ENCODE measurements around the gene EDARADD.

The EDARADD gene

DNA sequence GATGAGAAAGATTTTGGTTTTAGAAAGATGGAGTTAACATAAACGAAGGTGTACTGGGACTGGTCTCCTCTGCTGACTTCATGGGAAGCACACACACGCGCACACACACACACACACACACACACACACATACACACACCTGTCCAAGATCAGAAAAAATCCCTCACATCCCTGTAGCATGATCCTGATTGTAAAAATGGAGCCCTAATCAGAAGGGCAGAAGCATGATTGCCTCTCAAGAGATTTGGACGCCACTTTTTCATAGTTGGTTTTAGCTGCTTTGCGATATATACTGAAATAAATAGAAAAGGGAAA lies 73.2 kb downstream of the EDARADD start:
- Histone ChIP-seq H3K27ac (ENCODE audit: low read depth, low read length) (no peak overlapping the region), H2AFZ (ENCODE audit: low read length, unreplicated experiment) (no peak overlapping the region), H3K79me2 (ENCODE audit: control insufficient read depth, insufficient read depth, low read length, unreplicated experiment) (no peaks in the 10 kb centered on the region), H3K4me1 (ENCODE audit: control insufficient read depth, insufficient read depth, low read length, unreplicated experiment) (no peaks in the 10 kb centered on the region), H3K4me3 (ENCODE audit: low read depth, low read length) (no peak overlapping the region), H3K27me3 (ENCODE audit: insufficient read depth, low read length) (peaks cover 40% of the 10 kb centered on the region), H3K36me3 (ENCODE audit: insufficient read depth, low read length) (no peaks in the 10 kb centered on the region)

DNA sequence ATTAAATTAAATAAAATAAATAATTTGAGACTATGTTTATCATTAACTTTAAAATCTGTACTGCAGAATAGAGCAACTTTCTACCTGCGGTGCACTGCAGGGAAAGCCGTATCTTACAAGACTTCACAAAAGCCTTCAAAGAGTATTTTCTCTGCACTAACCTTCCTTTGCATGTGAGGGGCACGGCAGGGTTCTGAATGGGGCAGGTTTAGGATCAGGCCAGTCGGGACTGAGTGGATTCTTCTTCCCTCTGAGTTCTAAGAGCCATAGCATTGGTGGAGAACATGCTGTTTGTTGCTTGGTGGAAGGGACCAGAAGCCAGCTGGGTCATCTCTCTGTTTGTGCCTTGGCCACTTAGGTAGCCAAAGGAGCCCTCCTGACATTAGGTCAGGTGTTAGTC lies 74.5 kb downstream of the EDARADD start:
- H3K4me1 ChIP-seq (ENCODE audit: control insufficient read depth, insufficient read depth, low read length, unreplicated experiment) = no peaks in the 10 kb centered on the region
- no peak overlapping the region for H3K27ac ChIP-seq (ENCODE audit: low read depth, low read length)
- H2AFZ ChIP-seq (ENCODE audit: low read length, unreplicated experiment) = no peak overlapping the region
- peaks cover 38% of the 10 kb centered on the region for H3K27me3 ChIP-seq (ENCODE audit: insufficient read depth, low read length)
- no peaks in the 10 kb centered on the region for H3K79me2 ChIP-seq (ENCODE audit: control insufficient read depth, insufficient read depth, low read length, unreplicated experiment)
- H3K36me3 ChIP-seq (ENCODE audit: insufficient read depth, low read length) = no peaks in the 10 kb centered on the region
- no peak overlapping the region for H3K4me3 ChIP-seq (ENCODE audit: low read depth, low read length)

DNA sequence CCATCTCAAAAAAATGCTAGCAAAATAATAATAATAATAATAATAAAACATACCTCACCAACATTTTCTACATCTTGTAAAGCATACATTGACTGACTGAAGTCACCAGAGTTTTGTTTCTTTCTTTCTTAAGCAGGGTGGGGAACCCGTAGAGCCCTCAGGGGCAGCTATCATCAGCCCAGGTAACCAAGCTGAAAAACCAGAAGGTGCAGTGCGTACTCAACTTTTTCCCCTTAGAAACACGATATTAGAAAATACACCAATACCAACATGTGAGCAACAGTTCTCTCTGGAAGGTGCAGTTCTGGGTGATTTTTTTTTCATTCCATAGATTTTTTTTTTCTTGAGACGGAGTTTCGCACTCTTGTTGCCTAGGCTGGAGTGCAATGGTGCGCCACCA lies 75.4 kb downstream of the EDARADD start:
- no peaks in the 10 kb centered on the region for H3K36me3 ChIP-seq (ENCODE audit: insufficient read depth, low read length)
- no peak overlapping the region for H3K27ac ChIP-seq (ENCODE audit: low read depth, low read length)
- no peaks in the 10 kb centered on the region for H3K4me1 ChIP-seq (ENCODE audit: control insufficient read depth, insufficient read depth, low read length, unreplicated experiment)
- H3K27me3 ChIP-seq (ENCODE audit: insufficient read depth, low read length) = peaks cover 45% of the 10 kb centered on the region
- H2AFZ ChIP-seq (ENCODE audit: low read length, unreplicated experiment) = no peak overlapping the region
- no peak overlapping the region for H3K4me3 ChIP-seq (ENCODE audit: low read depth, low read length)
- no peaks in the 10 kb centered on the region for H3K79me2 ChIP-seq (ENCODE audit: control insufficient read depth, insufficient read depth, low read length, unreplicated experiment)

DNA sequence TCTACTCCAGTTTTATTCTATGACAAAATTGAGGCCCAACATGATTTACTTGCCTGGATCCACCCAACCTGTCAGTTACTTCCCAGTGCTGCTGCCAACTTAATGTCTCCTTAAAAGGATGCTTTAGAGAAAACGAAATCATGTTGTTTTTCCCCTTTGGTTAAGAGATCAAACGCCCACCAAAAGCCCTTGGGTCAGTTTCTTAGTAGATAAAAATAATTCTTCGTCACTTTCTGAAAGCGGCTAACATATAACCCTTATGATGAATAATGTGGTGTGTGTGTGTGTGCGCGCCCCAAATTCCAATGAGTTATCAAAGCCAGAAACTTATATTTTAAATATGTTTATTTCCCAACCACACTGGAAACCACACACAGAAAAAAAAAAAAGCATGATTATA lies 77.0 kb downstream of the EDARADD start:
- Histone ChIP-seq H3K36me3 (ENCODE audit: insufficient read depth, low read length) (no peaks in the 10 kb centered on the region), H3K27me3 (ENCODE audit: insufficient read depth, low read length) (peaks cover 36% of the 10 kb centered on the region), H2AFZ (ENCODE audit: low read length, unreplicated experiment) (no peak overlapping the region), H3K4me3 (ENCODE audit: low read depth, low read length) (no peak overlapping the region), H3K27ac (ENCODE audit: low read depth, low read length) (no peak overlapping the region), H3K79me2 (ENCODE audit: control insufficient read depth, insufficient read depth, low read length, unreplicated experiment) (no peaks in the 10 kb centered on the region), H3K4me1 (ENCODE audit: control insufficient read depth, insufficient read depth, low read length, unreplicated experiment) (no peaks in the 10 kb centered on the region)

DNA sequence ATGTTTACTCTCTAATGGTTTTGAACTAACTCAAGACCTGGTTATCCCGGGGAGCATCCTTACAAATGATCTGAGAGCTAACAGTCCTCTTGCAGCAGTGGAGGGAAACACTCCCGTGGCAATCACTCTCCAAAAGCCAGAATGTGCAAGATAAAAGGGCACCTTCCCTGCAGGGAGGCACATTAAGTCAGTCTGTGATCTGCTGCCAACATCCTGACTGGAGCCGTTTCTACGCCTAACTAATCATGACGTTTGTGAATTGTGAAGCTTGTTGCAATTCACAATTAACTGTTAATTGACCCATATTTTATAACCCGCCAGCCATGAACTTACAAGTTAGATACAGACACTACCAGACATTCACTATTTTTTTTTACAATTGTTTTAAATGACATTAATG lies 77.6 kb downstream of the EDARADD start:
- Histone ChIP-seq H2AFZ (ENCODE audit: low read length, unreplicated experiment) (no peak overlapping the region), H3K79me2 (ENCODE audit: control insufficient read depth, insufficient read depth, low read length, unreplicated experiment) (no peaks in the 10 kb centered on the region), H3K4me3 (ENCODE audit: low read depth, low read length) (no peak overlapping the region), H3K4me1 (ENCODE audit: control insufficient read depth, insufficient read depth, low read length, unreplicated experiment) (no peaks in the 10 kb centered on the region), H3K27me3 (ENCODE audit: insufficient read depth, low read length) (peaks cover 36% of the 10 kb centered on the region), H3K36me3 (ENCODE audit: insufficient read depth, low read length) (no peaks in the 10 kb centered on the region), H3K27ac (ENCODE audit: low read depth, low read length) (no peak overlapping the region)

DNA sequence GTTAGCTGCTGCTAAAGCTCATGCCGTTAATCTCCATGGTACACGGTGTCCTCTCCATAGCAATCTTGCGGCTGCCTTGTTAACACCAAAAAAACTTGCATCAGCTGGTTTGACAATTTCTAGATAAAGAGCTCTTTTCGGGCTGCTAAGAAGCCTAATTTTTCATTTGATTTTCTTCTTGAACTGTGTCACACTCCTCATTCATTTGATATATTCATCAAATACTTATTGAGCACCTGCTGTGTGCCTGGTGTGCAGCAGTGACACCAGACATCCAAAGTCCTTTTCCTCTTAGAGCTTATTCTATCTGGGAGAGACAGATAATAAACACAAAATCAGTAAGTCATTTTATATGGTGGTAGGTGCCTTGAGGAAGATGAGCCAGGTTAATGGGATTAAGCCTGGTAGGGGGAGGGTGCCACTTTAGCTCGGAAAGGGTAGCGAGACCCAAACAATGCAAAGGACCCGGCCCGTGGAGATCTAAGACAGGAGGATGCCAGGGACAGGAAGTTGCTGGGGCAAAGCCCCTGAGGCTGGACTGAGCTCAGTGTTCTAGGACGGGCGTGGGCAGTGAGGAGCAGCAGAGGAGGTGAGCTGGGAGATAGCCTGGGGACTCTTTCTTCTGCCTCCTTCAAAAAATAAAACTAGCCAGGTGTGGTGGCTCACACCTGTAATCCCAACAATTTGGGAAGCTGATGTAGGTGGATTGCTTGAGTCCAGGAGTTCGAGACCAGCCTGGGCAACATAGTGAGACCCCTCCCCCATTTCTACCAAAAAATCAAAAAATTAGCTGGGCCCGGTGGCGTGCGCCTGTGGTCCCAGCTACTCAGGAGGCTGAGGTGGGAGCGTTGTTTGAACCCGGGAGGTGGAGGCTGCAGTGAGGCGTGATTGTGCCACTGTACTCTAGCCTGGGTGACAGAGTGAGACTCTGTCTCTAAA lies 79.0 kb downstream of the EDARADD start:
- peaks cover 36% of the 10 kb centered on the region for H3K27me3 ChIP-seq (ENCODE audit: insufficient read depth, low read length)
- no peaks in the 10 kb centered on the region for H3K79me2 ChIP-seq (ENCODE audit: control insufficient read depth, insufficient read depth, low read length, unreplicated experiment)
- H3K4me1 ChIP-seq (ENCODE audit: control insufficient read depth, insufficient read depth, low read length, unreplicated experiment) = no peaks in the 10 kb centered on the region
- H2AFZ ChIP-seq (ENCODE audit: low read length, unreplicated experiment) = no peak overlapping the region
- H3K27ac ChIP-seq (ENCODE audit: low read depth, low read length) = no peak overlapping the region
- H3K4me3 ChIP-seq (ENCODE audit: low read depth, low read length) = no peak overlapping the region
- H3K36me3 ChIP-seq (ENCODE audit: insufficient read depth, low read length) = no peaks in the 10 kb centered on the region

DNA sequence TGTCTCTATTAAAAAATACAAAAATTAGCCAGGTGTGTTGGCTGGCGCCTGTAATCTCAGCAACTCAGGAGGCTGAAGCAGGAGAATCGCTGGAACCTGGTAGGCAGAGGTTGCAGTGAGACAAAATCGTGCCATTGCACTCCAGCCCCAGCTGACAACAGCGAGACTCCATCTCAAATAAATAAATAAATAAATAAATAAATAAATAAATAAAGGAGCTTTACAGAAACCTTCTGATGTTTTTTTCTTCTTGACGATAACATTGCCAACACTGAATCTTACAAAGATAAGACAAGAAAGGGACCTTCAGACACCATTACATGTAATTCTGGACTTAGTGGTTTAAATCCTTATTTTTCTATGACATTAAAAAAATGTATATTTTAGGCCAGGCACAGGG lies 81.9 kb downstream of the EDARADD start:
- Histone ChIP-seq H3K27ac (ENCODE audit: low read depth, low read length) (no peak overlapping the region), H3K4me3 (ENCODE audit: low read depth, low read length) (no peak overlapping the region), H3K4me1 (ENCODE audit: control insufficient read depth, insufficient read depth, low read length, unreplicated experiment) (no peaks in the 10 kb centered on the region), H3K36me3 (ENCODE audit: insufficient read depth, low read length) (no peaks in the 10 kb centered on the region), H2AFZ (ENCODE audit: low read length, unreplicated experiment) (no peak overlapping the region), H3K27me3 (ENCODE audit: insufficient read depth, low read length) (peaks cover 34% of the 10 kb centered on the region), H3K79me2 (ENCODE audit: control insufficient read depth, insufficient read depth, low read length, unreplicated experiment) (no peaks in the 10 kb centered on the region)

DNA sequence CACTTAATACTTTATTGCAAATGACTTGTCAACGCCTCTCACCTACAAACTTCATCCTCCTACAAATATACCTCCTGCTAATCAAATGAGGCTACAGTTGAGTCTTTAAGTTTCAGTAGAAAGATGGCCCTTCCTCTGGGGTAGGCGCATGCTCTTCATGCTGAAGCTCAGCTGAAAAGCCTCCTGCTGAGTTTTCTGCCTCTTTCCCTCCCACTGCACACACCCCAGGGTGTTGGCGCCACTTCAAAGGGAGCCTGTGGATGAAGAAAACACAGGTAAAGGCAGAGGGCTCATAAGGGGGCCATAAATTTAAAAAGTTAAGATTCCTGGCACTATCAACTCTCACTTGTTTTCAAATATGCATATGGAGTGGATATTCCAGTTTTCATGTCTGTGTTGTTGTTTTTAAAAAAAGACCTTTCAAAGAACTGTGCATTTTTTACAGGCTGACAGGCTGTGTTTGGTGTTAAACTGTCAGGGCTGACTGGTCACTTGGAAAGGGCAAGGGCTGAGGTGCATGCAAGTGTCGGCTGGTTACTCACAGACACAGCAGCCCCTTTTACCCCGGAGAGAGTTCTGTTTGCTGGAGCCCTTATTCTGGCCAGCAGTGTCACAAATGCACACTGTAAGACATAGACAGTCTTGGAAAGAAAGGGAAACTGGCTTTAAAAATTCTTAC lies 86.8 kb downstream of the EDARADD start:
- no peaks in the 10 kb centered on the region for H3K36me3 ChIP-seq (ENCODE audit: insufficient read depth, low read length)
- H3K27ac ChIP-seq (ENCODE audit: low read depth, low read length) = no peak overlapping the region
- H3K4me1 ChIP-seq (ENCODE audit: control insufficient read depth, insufficient read depth, low read length, unreplicated experiment) = no peaks in the 10 kb centered on the region
- H2AFZ ChIP-seq (ENCODE audit: low read length, unreplicated experiment) = no peak overlapping the region
- peaks cover 36% of the 10 kb centered on the region for H3K27me3 ChIP-seq (ENCODE audit: insufficient read depth, low read length)
- H3K4me3 ChIP-seq (ENCODE audit: low read depth, low read length) = no peak overlapping the region
- no peaks in the 10 kb centered on the region for H3K79me2 ChIP-seq (ENCODE audit: control insufficient read depth, insufficient read depth, low read length, unreplicated experiment)

DNA sequence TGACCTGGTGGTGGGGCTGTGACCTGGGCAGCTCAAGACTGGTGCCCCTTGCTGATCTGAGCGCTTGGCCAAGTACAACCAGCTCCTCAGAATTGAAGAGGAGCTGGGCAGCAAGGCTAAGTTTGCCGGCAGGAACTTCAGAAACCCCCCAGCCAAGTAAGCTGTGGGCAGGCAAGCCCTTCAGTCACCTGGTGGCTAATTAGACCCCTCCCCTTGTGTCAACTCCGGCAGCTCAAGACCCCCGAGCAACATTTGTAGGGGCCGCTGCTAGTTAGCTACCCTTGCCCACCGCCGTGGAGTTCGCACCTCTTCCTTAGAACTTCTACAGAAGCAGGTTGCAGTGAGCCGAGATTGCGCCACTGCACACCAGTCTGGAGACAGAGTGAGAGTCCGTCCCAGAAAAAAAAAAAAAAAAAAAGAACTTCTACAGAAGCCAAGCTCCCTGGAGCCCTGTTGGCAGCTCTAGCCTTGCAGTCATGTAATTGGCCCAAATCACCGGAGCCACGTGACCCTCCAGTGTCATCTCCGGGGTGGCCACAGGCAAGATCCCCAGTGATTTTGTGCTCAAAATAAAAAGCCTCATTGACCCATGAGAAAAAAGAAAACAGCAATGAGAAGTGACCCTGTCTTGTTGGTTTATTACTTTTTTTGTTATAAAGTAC lies 90.4 kb downstream of the EDARADD start:
- Histone ChIP-seq H3K27me3 (ENCODE audit: insufficient read depth, low read length) (peaks cover 36% of the 10 kb centered on the region), H3K27ac (ENCODE audit: low read depth, low read length) (no peak overlapping the region), H3K79me2 (ENCODE audit: control insufficient read depth, insufficient read depth, low read length, unreplicated experiment) (no peaks in the 10 kb centered on the region), H2AFZ (ENCODE audit: low read length, unreplicated experiment) (no peak overlapping the region), H3K36me3 (ENCODE audit: insufficient read depth, low read length) (no peaks in the 10 kb centered on the region), H3K4me1 (ENCODE audit: control insufficient read depth, insufficient read depth, low read length, unreplicated experiment) (no peaks in the 10 kb centered on the region), H3K4me3 (ENCODE audit: low read depth, low read length) (no peak overlapping the region)

DNA sequence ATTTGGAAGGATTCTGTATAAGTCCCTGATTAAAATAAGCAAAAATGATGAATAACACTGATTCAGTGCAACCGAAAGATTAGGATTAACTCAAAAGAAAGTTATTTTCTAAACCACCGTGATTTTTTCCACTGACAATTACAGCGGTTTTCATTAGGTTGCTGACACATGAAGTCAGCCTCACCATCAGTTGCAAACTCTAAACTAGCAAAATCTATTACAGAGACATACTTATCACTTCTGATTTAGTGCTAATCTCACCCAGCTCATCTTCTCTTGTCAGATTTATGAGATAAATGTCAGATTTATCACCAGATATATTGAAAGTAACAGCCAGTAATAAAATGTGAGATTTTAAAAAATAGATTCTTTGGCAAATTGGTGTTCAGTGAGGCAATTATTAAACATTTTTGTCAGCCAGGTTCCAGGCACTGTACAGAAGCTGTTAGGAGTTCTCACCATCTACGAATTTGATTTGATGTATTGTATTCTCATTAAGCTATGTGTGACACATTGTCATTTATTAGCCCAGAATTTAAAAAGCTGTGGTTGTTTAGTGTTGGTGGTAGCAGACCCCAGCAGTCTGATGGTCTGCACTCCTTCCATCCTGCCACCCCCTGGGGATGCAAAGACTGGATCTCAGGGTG lies 92.4 kb downstream of the EDARADD start:
- Histone ChIP-seq H2AFZ (ENCODE audit: low read length, unreplicated experiment) (no peak overlapping the region), H3K27ac (ENCODE audit: low read depth, low read length) (no peak overlapping the region), H3K36me3 (ENCODE audit: insufficient read depth, low read length) (no peaks in the 10 kb centered on the region), H3K4me3 (ENCODE audit: low read depth, low read length) (no peak overlapping the region), H3K4me1 (ENCODE audit: control insufficient read depth, insufficient read depth, low read length, unreplicated experiment) (no peaks in the 10 kb centered on the region), H3K79me2 (ENCODE audit: control insufficient read depth, insufficient read depth, low read length, unreplicated experiment) (no peaks in the 10 kb centered on the region), H3K27me3 (ENCODE audit: insufficient read depth, low read length) (peaks cover 26% of the 10 kb centered on the region)

All from ACC112 (cell line).